ENCODE measurements around the gene CD27. TPM values are rescaled to one million over a fixed set of nuclear protein-coding genes. Genes with fewer than 3 reads are reported as not detected.

Gene CD27
- not detected in 2 replicates for total RNA-seq

DNA sequence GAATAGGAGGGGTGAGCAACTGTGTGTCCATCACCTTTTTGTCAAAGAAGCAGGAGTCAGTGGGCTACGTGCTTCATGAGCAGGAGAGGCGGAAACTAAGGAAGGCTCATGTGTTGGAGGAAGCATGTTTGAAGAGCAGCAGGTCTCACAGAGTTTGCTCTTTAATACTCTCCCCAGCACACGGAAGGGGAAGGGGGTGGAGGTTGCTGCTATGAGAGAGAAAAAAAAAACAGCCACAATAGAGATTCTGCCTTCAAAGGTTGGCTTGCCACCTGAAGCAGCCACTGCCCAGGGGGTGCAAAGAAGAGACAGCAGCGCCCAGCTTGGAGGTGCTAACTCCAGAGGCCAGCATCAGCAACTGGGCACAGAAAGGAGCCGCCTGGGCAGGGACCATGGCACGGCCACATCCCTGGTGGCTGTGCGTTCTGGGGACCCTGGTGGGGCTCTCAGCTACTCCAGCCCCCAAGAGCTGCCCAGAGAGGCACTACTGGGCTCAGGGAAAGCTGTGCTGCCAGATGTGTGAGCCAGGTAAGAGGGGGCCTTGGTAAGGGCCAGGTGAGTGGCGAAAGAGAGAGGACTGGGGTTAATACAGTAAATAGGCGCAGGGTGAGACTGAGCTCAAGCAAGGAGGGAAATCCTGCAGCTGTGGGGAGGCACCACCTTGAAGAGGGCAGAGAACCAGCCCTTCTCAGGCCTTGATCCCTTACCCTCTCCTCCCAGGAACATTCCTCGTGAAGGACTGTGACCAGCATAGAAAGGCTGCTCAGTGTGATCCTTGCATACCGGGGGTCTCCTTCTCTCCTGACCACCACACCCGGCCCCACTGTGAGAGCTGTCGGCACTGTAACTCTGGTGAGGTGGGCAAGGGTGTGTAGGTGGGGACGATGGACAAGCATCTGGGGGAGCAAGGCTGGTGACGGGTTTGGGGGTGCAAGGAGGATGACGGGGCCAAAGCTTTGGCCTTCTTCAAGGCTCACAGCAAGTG lies at the start of gene CD27:
Gene CD27, plus strand, starts transcription at position 252 of the 985 bp plus-strand sequence. Its CDS starts 141 bp downstream, at position 393.

DNA sequence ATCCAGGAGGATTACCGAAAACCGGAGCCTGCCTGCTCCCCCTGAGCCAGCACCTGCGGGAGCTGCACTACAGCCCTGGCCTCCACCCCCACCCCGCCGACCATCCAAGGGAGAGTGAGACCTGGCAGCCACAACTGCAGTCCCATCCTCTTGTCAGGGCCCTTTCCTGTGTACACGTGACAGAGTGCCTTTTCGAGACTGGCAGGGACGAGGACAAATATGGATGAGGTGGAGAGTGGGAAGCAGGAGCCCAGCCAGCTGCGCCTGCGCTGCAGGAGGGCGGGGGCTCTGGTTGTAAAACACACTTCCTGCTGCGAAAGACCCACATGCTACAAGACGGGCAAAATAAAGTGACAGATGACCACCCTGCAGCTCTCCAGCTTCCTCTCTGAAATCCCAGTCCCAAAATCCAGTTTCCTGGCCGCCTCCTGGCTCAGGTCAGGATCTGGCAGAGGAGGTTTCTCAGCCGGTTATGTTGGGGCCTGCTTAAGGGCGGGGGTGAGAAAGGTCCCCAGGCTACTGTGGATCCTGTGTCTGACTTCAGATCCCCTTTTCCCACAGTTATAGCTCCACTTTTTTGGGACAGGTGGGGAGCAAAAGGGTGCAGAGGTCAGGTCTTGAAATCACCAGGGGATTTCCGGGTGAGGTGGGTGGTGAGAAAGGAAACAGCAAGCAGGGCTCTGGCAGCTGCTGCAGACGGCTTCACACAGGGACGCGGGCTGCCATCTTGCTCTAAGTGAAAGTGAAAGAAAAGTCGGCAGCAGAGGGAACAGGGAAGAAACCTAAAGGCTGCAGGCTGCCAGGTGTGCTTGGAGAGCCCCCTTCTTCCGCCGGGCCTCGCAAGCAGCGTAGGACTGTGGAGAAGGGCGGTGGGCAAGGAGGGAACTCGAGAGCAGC lies 6.8 kb downstream of the CD27 start, which contains the start of gene TAPBPL:
Gene TAPBPL, plus strand, starts transcription at position 695 of the 897 bp plus-strand sequence. CDS start 207 bp downstream, outside the sequence.

DNA sequence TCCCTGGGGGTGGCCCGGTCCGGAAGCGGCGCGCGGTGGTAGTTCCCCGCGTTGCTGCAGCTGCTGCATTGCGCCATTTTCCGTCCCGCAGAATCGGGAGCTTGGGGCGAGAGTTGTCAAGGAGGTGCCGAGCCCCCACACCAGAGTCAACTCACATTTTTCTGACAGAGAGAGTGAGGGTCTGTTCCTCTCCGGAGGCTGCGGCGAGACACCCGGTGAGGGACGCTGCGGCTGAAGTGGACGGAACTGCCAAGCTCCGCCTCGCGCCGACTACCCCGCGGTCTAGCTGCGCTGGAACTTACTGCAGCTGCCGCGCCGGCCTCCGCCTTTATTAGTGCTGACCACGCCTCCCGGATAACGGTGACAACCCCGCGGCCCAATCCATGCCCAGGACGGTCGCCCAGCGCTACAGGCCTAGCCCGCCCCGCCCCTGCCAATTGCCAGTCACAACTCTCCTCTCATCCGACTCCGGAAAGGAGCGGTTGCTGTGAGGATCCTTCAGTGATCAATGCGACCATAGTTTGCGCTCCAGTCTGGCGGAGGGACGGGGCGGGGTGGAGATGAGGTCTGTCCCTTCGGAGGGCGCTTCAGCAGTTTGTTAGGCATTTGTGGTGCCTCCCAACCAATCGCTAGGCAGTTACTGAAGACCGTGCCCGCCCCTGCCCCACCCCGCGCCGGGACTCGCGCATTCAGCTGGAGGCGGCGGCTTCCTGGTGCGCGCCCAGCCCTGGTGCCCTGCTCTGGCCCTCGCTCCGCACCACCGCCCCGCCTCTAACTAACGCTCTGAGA lies 25.8 kb downstream of the CD27 start, which contains the start of gene VAMP1:
Gene VAMP1, minus strand, starts transcription at position 303 of the 789 bp plus-strand sequence. Its CDS starts 146 bp downstream, at position 157.

DNA sequence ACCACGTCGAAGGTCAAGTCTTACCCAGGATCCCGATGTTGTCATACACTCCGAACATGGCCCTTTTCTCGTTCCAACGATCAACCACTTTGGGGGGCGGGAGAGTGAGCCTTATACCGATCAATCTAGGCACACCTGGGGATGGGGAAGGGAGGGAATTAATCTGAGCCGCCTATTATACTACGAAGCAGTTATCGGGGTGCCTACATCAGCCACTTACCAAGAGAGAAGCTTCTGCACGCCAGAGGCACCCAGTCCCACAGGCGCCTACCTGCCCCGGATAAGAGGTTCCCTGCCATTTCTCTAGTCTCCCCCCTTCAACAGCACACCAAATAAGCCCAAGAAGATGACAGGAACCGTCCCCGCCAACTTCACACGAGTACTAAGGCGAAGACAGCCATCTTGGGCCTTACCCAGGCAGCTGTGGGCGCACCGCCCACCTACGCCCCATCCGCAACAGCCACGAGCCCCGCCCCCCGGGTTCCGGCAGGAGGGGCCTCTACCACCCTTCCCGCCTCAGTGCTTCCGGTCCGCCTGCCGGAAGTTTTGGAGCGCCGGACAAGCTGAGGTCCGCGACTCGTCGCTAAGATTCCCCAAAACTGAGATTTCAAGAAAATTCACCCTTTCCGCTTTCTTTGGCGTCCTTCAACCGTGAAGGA lies 48.2 kb downstream of the CD27 start, which contains the start of gene MRPL51:
Gene MRPL51, minus strand, starts transcription at position 425 of the 659 bp plus-strand sequence. Its CDS starts 126 bp downstream, at position 299.

DNA sequence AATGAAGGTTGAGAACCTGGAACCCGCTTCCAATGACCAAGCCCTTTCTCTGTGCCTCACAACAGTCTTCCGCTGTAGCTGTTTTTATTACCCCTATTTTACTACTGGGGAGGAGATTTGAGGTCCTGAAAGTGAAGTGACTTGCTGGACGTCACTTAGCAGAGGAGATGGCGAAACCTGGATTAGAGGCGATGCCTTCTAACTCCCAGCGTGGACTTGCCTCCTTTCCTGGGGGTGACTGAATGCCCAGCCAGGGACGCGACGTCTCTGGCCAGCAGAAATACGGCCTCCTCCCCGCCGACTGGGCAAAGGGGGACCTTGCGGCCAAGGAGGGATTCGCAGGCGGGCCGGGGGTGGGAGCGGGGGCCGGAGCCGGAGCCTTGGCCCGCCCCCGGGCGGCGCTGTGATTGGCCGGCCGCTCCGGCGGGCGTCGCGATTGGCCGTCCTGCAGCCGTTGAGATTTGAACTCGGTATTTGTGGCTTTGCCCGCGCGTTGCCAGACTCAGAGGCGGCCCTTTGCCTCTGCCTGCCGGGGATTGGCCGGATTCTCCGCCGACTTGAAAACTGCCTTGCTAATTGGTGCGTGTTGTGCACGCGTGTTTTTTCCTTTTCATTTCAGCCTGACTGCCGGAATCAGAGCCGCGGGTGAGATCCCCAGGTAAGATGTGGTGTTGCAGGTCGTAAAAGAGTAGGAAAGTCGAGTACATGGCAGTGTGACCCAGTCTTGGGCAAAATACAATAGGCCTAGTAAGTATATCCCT lies 48.9 kb downstream of the CD27 start, which contains the start of gene NCAPD2:
Gene NCAPD2, plus strand, starts transcription at position 606 of the 761 bp plus-strand sequence. CDS start 997 bp downstream, outside the sequence.

Other genes with a start within 250 kb of the CD27 start
- 380 and 535 TPM in 2 replicates for gene CD9, start 244.6 kb upstream of the CD27 start, total RNA-seq
- 1.7 and 3.5 TPM in 2 replicates for gene PLEKHG6, start 134.3 kb upstream of the CD27 start, total RNA-seq
- 167 and 186 TPM in 2 replicates for gene TNFRSF1A, start 102.9 kb upstream of the CD27 start, total RNA-seq
- gene SCNN1A, start 69.4 kb upstream of the CD27 start, total RNA-seq: 7.7 and 12.3 TPM in 2 replicates
- gene LTBR, start 60.8 kb upstream of the CD27 start, total RNA-seq: 183 and 189 TPM in 2 replicates
- gene TAPBPL, start 7.1 kb downstream of the CD27 start, total RNA-seq: 4.4 and 4.5 TPM in 2 replicates
- 0.62 and 2.3 TPM in 2 replicates for gene VAMP1, start 25.7 kb downstream of the CD27 start, total RNA-seq
- gene MRPL51, start 48.3 kb downstream of the CD27 start, total RNA-seq: 103 and 161 TPM in 2 replicates
- gene NCAPD2, start 49.1 kb downstream of the CD27 start, total RNA-seq: 36.9 and 103 TPM in 2 replicates
- 6,486 and 6,733 TPM in 2 replicates for gene GAPDH, start 89.6 kb downstream of the CD27 start, total RNA-seq
- 0.46 and 1.2 TPM in 2 replicates for gene IFFO1, start 111.1 kb downstream of the CD27 start, total RNA-seq
- 46.0 and 61.7 TPM in 2 replicates for gene NOP2, start 123.3 kb downstream of the CD27 start, total RNA-seq
- gene CHD4, start 162.4 kb downstream of the CD27 start, total RNA-seq: 153 and 169 TPM in 2 replicates
- 15.7 and 17.6 TPM in 2 replicates for gene LPAR5, start 191.0 kb downstream of the CD27 start, total RNA-seq
- 0.16 TPM in 1 of 2 replicates, not detected in the other for gene ACRBP, start 202.5 kb downstream of the CD27 start, total RNA-seq
- gene ING4, start 218.2 kb downstream of the CD27 start, total RNA-seq: 12.8 and 22.3 TPM in 2 replicates
- gene ZNF384, start 244.4 kb downstream of the CD27 start, total RNA-seq: 11.6 and 14.3 TPM in 2 replicates